Thoracic aorta (tissue), 2 donors: ENCODE measurements around the gene HPSE2. TPM values are rescaled to one million over a fixed set of nuclear protein-coding genes. Genes with fewer than 3 reads are reported as not detected.

ENCODE experiments used
- ATAC-seq: fragments of 150-250 bp; one replicate; pipeline ENCODE4 v1.8.0; 2017; ENCODE audit warnings: low read depth; ENCODE audit not compliant: insufficient number of reproducible peaks, low FRiP score
- DNase-seq: peaks from one replicate; pipeline ENCODE4 v3.0.0-alpha.2; 2020; ENCODE audit warnings: low spot score
- H3K27ac ChIP-seq, 2 donors: fragments of 200-600 bp; sonication (generic); 1 replicate in 1 of 2; 2 replicates in 1 of 2; pipeline ENCODE4 v1.5.1; 2016; ENCODE audit warnings: mild to moderate bottlenecking in 2 of 2, moderate library complexity in 2 of 2
- H3K27me3 ChIP-seq: fragments of 200-600 bp; sonication (generic); replicated peaks from 2 replicates; pipeline ENCODE4 v1.6.0; 2016; ENCODE audit warnings: mild to moderate bottlenecking; ENCODE audit not compliant: insufficient read depth
- H3K36me3 ChIP-seq: fragments of 200-600 bp; sonication (generic); one replicate; pipeline ENCODE4 v1.5.1; 2016
- H3K4me1 ChIP-seq, 2 donors: fragments of 200-600 bp; sonication (generic); 1 replicate in 1 of 2; 2 replicates in 1 of 2; pipeline versions ENCODE4 v1.5.1 to v1.6.0; 2016; ENCODE audit warnings: low read depth in 2 of 2, mild to moderate bottlenecking in 1 of 2; ENCODE audit not compliant: control insufficient read depth in 1 of 2
- H3K4me3 ChIP-seq: fragments of 200-600 bp; sonication (generic); 2 replicates; pipeline ENCODE4 v1.5.1; 2016; ENCODE audit warnings: mild to moderate bottlenecking
- H3K9me3 ChIP-seq: fragments of 200-600 bp; sonication (generic); 2 replicates; pipeline ENCODE4 v1.5.1; 2016
- CTCF ChIP-seq: fragments of 200-600 bp; sonication (generic); IDR thresholded peaks from one replicate; pipeline ENCODE4 v1.5.1; 2019; ENCODE audit warnings: antibody characterized with exemption
- total RNA-seq, 2 donors: library from RNA; depleted of rRNA; stranded (reverse); fragments of >200 nt; gene quantifications; one replicate each; pipeline versions ENCODE4 v1.1.0 to v1.2.3, GENCODE V29; 2016

Gene HPSE2
- total RNA-seq, 2 donors from 2014 or later: 1.1 to 1.8 TPM

GRCh38 chr10:98628206-98628605 is 607.4 kb downstream of the HPSE2 start:
- TF ChIP-seq CTCF: no peak
- DNase-seq (no peak), ATAC-seq (no peak)
- H3K27me3 ChIP-seq: no peaks in the 10 kb centered on the region
- no peaks in the 10 kb centered on the region for H3K4me1 ChIP-seq
- H3K9me3 ChIP-seq: no peaks in the 10 kb centered on the region
- H3K36me3 ChIP-seq: no peaks in the 10 kb centered on the region
- H3K4me3 ChIP-seq: no peak overlapping the region
- H3K27ac ChIP-seq: no peak overlapping the region

- Histone ChIP-seq H3K9me3 (no peaks in the 10 kb centered on the region), H3K4me3 (no peak overlapping the region), H3K27ac (no peak overlapping the region), H3K27me3 (no peaks in the 10 kb centered on the region), H3K4me1 (no peaks in the 10 kb centered on the region), H3K36me3 (no peaks in the 10 kb centered on the region)
- TF ChIP-seq CTCF: no peak
- no peak for ATAC-seq
- DNase-seq: no peak
Observed at GRCh38 chr10:98627711-98628110, 607.9 kb downstream of the HPSE2 start.

GRCh38 chr10:98624963-98625362 is 610.7 kb downstream of the HPSE2 start:
- no peak for TF ChIP-seq CTCF
- no peak overlapping the region for H3K4me3 ChIP-seq
- ATAC-seq (no peak), DNase-seq (no peak)
- H3K4me1 ChIP-seq: no peaks in the 10 kb centered on the region
- no peaks in the 10 kb centered on the region for H3K27me3 ChIP-seq
- H3K9me3 ChIP-seq: no peaks in the 10 kb centered on the region
- H3K36me3 ChIP-seq: no peaks in the 10 kb centered on the region
- no peak overlapping the region for H3K27ac ChIP-seq

GRCh38 chr10:98623176-98623575 is 612.5 kb downstream of the HPSE2 start:
- no peaks in the 10 kb centered on the region for H3K36me3 ChIP-seq
- H3K9me3 ChIP-seq: no peaks in the 10 kb centered on the region
- H3K4me1 ChIP-seq: no peaks in the 10 kb centered on the region
- no peak overlapping the region for H3K27ac ChIP-seq
- no peak overlapping the region for H3K4me3 ChIP-seq
- no peak for ATAC-seq
- no peak for DNase-seq
- no peaks in the 10 kb centered on the region for H3K27me3 ChIP-seq
- no peak for TF ChIP-seq CTCF

- Histone ChIP-seq H3K4me3 (no peak overlapping the region), H3K27me3 (no peaks in the 10 kb centered on the region), H3K4me1 (no peaks in the 10 kb centered on the region), H3K36me3 (no peaks in the 10 kb centered on the region), H3K27ac (no peak overlapping the region), H3K9me3 (no peaks in the 10 kb centered on the region)
- ATAC-seq (no peak), DNase-seq (no peak)
- no peak for TF ChIP-seq CTCF
Observed at GRCh38 chr10:98621630-98622029, 614.0 kb downstream of the HPSE2 start.
